HG02623 (cell line): ENCODE data around the gene IKZF3.
A peak's percentile ranks its signal among the peaks of the same experiment; 100 is the strongest.
"Not testable (repeated sequence)": the region's sequence is repeated elsewhere in the genome, so short reads cannot be mapped to it uniquely, and the experiment has no call there.

Experiments used
- ATAC-seq: cut with Tn5 transposase; IDR thresholded peaks from one replicate; pipeline ENCODE4 v1.9.1; 2021; ENCODE audit warnings: moderate library complexity; ENCODE audit not compliant: unreplicated experiment

Gene IKZF3

GRCh38 chr17:39742856-39743436, 121.2 kb downstream of the IKZF3 start:
- no peak for ATAC-seq

GRCh38 chr17:39742126-39742855, 121.8 kb downstream of the IKZF3 start:
- ATAC-seq, result no peak

DNA sequence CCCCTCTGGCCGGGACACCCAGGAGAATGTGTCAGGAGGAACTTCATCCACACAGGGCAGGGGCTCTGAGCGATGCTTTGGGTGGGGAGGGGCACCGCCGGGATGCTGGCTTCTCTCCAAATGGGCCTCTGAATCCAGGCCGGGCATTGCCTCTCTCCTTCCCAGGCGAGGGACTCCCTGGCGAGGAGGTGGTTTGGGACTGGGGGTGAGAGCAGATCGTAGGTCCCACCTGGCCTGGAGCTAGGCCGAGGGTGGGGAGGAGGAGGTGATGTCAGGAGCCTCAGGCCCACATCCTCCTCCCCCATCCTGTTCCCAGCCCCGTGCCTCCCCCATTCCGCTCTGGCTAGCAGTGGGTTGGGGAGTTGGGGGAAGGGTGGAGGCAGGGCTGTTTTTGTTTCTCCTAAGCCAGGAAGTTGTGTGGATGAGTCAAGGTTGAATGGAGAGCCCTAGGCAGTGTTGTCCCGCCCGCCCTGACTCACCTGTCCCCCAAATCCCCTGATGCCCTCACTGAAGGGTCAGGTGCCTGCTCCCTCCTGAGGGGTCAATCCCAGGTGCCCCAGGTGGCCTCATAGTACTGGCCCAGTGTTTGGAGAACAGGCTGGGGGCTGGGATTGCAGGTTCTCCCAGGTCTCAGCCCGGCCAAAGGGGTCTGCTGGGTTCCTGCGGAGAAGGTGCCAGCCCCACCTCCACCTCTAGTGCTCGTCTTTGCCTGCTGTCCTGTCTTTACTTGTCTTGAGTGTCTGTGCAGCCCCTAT, 123.6 kb downstream of the IKZF3 start:
- ATAC-seq, result no peak

GRCh38 chr17:39739885-39740356, 124.2 kb downstream of the IKZF3 start:
- no peak for ATAC-seq

GRCh38 chr17:39738983-39739884, 124.9 kb downstream of the IKZF3 start:
- ATAC-seq, result no peak

DNA sequence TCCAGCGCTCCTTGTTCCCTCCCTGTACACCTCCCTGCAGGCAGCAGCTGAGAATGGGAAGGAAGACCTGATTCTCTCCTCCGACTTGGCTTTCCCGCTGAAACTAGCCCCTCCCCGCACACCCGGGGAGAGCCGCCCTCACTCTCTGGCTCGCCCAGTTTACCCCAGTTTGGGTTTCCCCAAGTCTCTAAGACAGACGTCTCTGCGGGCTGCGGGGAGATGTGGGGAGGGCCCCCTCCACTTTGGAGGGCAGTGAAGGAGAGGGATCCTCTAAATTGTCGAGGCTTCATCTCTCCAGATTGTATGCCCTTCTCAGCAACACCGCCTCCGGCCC, 125.6 kb downstream of the IKZF3 start:
- no peak for ATAC-seq

DNA sequence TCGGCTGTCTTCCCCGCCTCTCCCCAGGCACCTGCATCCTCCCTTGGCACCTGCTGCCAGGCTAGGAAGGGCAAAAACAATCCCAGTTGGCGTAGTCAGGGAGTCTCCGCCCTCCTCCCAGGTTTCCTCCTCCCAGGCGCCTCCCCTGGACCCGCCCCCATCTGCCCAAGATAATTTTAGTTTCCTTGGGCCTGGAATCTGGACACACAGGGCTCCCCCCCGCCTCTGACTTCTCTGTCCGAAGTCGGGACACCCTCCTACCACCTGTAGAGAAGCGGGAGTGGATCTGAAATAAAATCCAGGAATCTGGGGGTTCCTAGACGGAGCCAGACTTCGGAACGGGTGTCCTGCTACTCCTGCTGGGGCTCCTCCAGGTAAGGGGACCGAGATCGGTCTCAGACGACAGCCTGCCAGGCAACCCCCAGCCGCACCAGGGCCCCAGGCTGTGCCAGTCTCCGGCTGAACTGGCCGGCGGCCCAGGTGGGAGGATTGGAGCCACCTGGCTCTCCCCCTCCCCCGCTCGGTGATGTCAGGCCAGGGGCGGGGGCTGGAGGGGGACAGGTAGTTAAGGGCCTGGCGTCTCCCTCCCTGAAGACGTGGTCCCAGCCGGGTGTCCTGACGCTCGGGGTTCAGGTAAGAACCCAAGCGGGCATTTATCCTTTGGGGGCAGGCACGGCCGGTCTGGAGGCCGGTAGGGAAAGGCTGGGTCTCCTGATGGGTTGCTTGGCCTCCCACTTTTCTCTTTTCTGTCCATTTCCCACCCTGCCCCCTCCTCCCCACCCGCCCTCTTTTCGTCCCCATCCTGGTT, 126.1 kb downstream of the IKZF3 start, which contains the start of gene GRB7:
TSS of gene GRB7 (plus strand) at position 179 of the 808 bp plus-strand sequence. CDS start 4,364 bp downstream, outside the sequence.
- no peak for ATAC-seq

GRCh38 chr17:39737206-39737759, 126.8 kb downstream of the IKZF3 start:
- no peak for ATAC-seq

GRCh38 chr17:39736319-39737165, 127.6 kb downstream of the IKZF3 start:
- ATAC-seq, result no peak

GRCh38 chr17:39735882-39736281, 128.2 kb downstream of the IKZF3 start:
- ATAC-seq, result no peak

DNA sequence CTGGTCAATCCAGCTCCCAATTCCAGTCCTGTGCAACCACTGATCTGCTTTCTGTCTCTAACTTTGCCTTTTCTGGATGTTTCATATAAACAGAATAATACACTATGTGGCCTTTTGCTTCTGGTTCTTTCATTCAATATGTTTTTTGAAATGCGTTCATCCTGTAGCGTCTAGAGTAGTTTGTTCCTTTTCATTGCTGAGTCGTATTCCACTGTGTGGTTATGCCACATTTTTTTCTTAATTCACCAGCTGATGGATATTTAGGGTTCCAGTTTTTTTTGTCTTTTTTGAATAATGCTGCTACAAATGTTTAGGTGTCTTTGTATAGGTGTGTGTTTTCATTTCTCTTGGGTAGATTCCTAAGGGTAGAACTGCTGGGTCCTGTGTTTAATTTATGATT, 131.5 kb downstream of the IKZF3 start:
- no peak for ATAC-seq

- peak; percentile 86 for ATAC-seq
These were observed 133.8 kb downstream of the IKZF3 start, which contains the start of gene MIEN1 for GRCh38 chr17:39730095-39730921. Gene MIEN1 (minus strand): TSS chr17:39730532. CDS start chr17:39730495, 37 bp downstream.

DNA sequence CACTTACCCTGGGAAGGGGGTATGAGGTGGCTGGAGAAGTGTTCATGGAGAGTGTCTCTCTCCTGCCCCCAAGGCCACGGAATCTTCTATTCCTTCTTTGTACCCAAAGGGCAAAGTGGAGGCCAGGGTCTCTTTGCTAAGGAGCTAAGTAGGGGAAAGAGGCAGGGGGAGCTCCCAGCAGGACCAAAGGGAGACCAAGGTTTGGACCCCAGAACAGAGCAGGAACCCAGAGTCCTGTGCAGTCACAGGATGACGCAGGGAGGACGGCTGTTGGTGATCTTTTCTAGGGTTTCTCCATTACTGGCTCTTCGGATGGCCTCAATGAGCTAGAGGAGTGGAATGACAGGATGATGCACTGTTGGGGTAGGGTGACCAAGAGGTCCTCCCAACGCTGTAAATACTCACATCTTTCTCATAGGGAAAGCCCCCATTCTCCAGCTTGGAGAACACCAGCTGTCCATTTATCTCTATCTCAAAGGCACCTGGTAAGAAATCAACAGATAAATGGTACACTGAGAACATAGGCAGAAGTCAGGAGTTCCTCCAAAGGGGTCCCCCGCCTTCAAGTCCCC, 134.7 kb downstream of the IKZF3 start:
- no peak for ATAC-seq

DNA sequence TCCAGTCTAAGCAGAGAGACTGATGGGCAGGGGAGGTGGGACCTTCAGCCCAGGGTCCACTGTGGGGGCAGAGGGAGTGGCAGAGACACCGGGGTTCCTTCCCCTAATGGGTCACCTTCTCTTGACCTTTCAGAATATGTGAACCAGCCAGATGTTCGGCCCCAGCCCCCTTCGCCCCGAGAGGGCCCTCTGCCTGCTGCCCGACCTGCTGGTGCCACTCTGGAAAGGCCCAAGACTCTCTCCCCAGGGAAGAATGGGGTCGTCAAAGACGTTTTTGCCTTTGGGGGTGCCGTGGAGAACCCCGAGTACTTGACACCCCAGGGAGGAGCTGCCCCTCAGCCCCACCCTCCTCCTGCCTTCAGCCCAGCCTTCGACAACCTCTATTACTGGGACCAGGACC, 136.6 kb downstream of the IKZF3 start:
- ATAC-seq, result no peak

DNA sequence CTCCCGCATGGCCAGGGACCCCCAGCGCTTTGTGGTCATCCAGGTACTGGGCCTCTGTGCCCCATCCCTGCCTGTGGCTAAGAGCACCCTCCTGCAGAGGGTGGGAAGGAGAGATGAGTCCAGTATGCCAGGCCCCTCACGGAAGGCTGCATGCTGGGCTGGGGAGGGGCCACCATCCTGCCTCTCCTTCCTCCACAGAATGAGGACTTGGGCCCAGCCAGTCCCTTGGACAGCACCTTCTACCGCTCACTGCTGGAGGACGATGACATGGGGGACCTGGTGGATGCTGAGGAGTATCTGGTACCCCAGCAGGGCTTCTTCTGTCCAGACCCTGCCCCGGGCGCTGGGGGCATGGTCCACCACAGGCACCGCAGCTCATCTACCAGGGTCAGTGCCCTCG, 137.5 kb downstream of the IKZF3 start:
- no peak for ATAC-seq

DNA sequence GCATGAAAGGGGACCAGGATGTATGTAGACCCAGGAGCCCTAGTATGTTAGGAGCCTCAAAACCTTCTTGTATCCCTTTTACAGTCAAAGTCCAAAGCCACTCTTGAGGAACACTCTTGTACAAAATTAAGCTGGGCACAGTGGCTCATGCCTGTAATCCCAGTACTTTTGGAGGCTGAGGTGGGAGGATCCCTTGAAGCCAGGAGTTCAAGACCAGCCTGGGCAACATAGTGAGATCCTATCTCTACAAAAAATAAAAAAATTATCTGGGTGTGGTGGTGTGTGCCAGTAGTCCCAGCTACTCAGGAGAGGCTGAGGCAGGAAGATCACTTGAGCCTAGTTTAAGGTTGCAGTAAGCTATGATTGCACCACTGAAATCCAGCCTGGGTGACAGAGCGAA, 138.2 kb downstream of the IKZF3 start:
- ATAC-seq, result not testable (repeated sequence)

GRCh38 chr17:39724731-39725130, 139.4 kb downstream of the IKZF3 start:
- ATAC-seq, result no peak
